HCT116 (cell line): Measurements from ENCODE around the gene AKAP8. TPM values are rescaled to one million over a fixed set of nuclear protein-coding genes. Genes with fewer than 3 reads are reported as not detected.

ENCODE experiments used
- ATAC-seq: fragments of 200-7000 bp; cut with Tn5 transposase; 2 replicates; pipeline ENCODE4 v1.9.1; 2020; ENCODE audit warnings: mild to moderate bottlenecking, moderate library complexity
- BruUV-seq: library from RNA; stranded (reverse); fragments of 400-500 nt; replicated peaks from 2 replicates; lab custom pipeline; 2021; lab: Mats Ljungman, UMichigan
- CTCF ChIA-PET: fragments of 300-600 bp; sonication (Branson Sonifier 250); formaldehyde crosslinking; loops from one replicate; lab custom pipeline; 2021; ENCODE audit warnings: antibody characterized with exemption; lab: Charles Lee
- POLR2A ChIA-PET: fragments of 300-600, 350-600 bp; sonication (Branson Sonifier 250); formaldehyde crosslinking; loops from one replicate; lab custom pipeline; 2021; ENCODE audit warnings: antibody characterized with exemption; lab: Charles Lee
- RAD21 ChIA-PET, 2 experiments: fragments of 300-600 bp; sonication (Branson Sonifier 250); formaldehyde crosslinking; loops; one replicate each; lab custom pipeline; 2023; ENCODE audit warnings: low total read pairs in 2 of 2; ENCODE audit not compliant: uncharacterized antibody in 2 of 2, unreplicated experiment in 2 of 2, low non-redundant PET in 1 of 2; lab: Charles Lee
- DNase-seq: peaks from one replicate; pipeline ENCODE4 v3.0.0-alpha.2; 2010; ENCODE audit warnings: low read depth, low spot score
- H2AFZ ChIP-seq: fragments of 200-600 bp; shearing (Covaris generic), sonication (generic); 2 replicates; pipeline ENCODE4 v1.6.1; 2017; ENCODE audit warnings: low read depth, mixed run types, mixed read lengths, antibody characterized with exemption, low read length; ENCODE audit not compliant: poor library complexity, severe bottlenecking
- H3K27ac ChIP-seq: 2 replicates; pipeline ENCODE4 v1.5.1; 2012; ENCODE audit warnings: low read depth, low read length
- H3K27me3 ChIP-seq: fragments of 200-600 bp; sonication (generic); 2 replicates; pipeline ENCODE4 v1.6.1; 2016; ENCODE audit warnings: mixed run types, low read length, mixed read lengths; ENCODE audit not compliant: insufficient read depth
- H3K36me3 ChIP-seq, 2 experiments: fragments of 200-500 bp in 1 of 2; fragments of 200-600 bp in 1 of 2; sonication (Bioruptor generic) in 1 of 2; sonication (generic) in 1 of 2; 2 replicates each; pipeline versions ENCODE4 v1.5.1 to v1.6.1; 2014 to 2016; ENCODE audit warnings: low read length in 2 of 2, inconsistent platforms in 1 of 2, mixed read lengths in 1 of 2, mixed run types in 1 of 2; ENCODE audit not compliant: insufficient read depth in 2 of 2, control insufficient read depth in 1 of 2
- H3K4me1 ChIP-seq, 2 experiments: fragments of 200-600 bp in 1 of 2; sonication (generic) in 1 of 2; 2 replicates each; pipeline versions ENCODE4 v1.5.1 to v1.6.1; 2012 to 2017; ENCODE audit warnings: low read length in 2 of 2, inconsistent platforms in 1 of 2, mild to moderate bottlenecking in 1 of 2, mixed read lengths in 1 of 2, mixed run types in 1 of 2, moderate library complexity in 1 of 2; ENCODE audit not compliant: insufficient read depth in 2 of 2, control insufficient read depth in 1 of 2
- H3K4me2 ChIP-seq: fragments of 200-600 bp; sonication (generic); 2 replicates; pipeline ENCODE4 v1.6.1; 2017; ENCODE audit warnings: mixed run types, low read length, mixed read lengths
- H3K4me3 ChIP-seq, 2 experiments: fragments of 200-600 bp in 1 of 2; sonication (generic) in 1 of 2; replicated peaks in 1 of 2; 2 replicates each; pipeline ENCODE4 v1.5.1; 2011 to 2016; ENCODE audit warnings: low read length in 2 of 2, control low read depth in 1 of 2, low read depth in 1 of 2, mild to moderate bottlenecking in 1 of 2, mixed read lengths in 1 of 2, mixed run types in 1 of 2
- H3K79me2 ChIP-seq: fragments of 200-600 bp; sonication (generic); 2 replicates; pipeline ENCODE4 v1.6.1; 2017; ENCODE audit warnings: mild to moderate bottlenecking, mixed run types, low read length, moderate library complexity, mixed read lengths; ENCODE audit not compliant: insufficient read depth
- H3K9ac ChIP-seq: fragments of 200-600 bp; sonication (generic); 2 replicates; pipeline ENCODE4 v1.6.1; 2016; ENCODE audit warnings: low read length, mixed read lengths
- H3K9me2 ChIP-seq: fragments of 200-600 bp; sonication (generic), shearing (Covaris generic); 2 replicates; pipeline ENCODE4 v1.6.1; 2017; ENCODE audit warnings: mixed run types, mild to moderate bottlenecking, moderate library complexity; ENCODE audit not compliant: insufficient read depth
- H3K9me3 ChIP-seq, 2 experiments: fragments of 200-500 bp in 1 of 2; fragments of 200-600 bp in 1 of 2; sonication (Bioruptor generic) in 1 of 2; sonication (generic) in 1 of 2; 2 replicates each; pipeline ENCODE4 v1.6.1; 2014 to 2017; ENCODE audit warnings: low read length in 2 of 2, mixed read lengths in 2 of 2, inconsistent platforms in 1 of 2, low read depth in 1 of 2, mild to moderate bottlenecking in 1 of 2, mixed run types in 1 of 2, moderate library complexity in 1 of 2; ENCODE audit not compliant: control insufficient read depth in 1 of 2, insufficient read depth in 1 of 2
- H4K20me1 ChIP-seq: fragments of 200-600 bp; sonication (generic), shearing (Covaris generic); 2 replicates; pipeline ENCODE4 v1.6.1; 2017; ENCODE audit warnings: mixed run types, mild to moderate bottlenecking, moderate library complexity; ENCODE audit not compliant: insufficient read depth
- CBX3 ChIP-seq: IDR thresholded peaks from 2 replicates; pipeline ENCODE4 v1.6.1; 2012; ENCODE audit warnings: low read depth
- CEBPB ChIP-seq: IDR thresholded peaks from 2 replicates; pipeline ENCODE4 v1.6.1; 2012; ENCODE audit warnings: low read depth
- EGR1 ChIP-seq: IDR thresholded peaks from 2 replicates; pipeline ENCODE4 v1.6.1; 2012; ENCODE audit warnings: low read depth
- ELF1 ChIP-seq: IDR thresholded peaks from 2 replicates; pipeline ENCODE4 v1.6.1; 2012; ENCODE audit warnings: low read depth, borderline replicate concordance
- EZH2phosphoT487 ChIP-seq: fragments of 200-600 bp; IDR thresholded peaks from 2 replicates; pipeline ENCODE4 v1.6.1; 2018; ENCODE audit warnings: antibody characterized with exemption, borderline replicate concordance
- JUND ChIP-seq: IDR thresholded peaks from 2 replicates; pipeline ENCODE4 v1.6.1; 2012
- POLR2A ChIP-seq: IDR thresholded peaks from 2 replicates; pipeline ENCODE4 v1.7.0; 2011; ENCODE audit warnings: borderline replicate concordance; ENCODE audit not compliant: insufficient read depth, insufficient read length; ENCODE audit errors: extremely low read depth
- POLR2AphosphoS5 ChIP-seq: IDR thresholded peaks from 2 replicates; pipeline ENCODE4 v1.6.1; 2011; ENCODE audit warnings: mild to moderate bottlenecking, low read depth, low read length, moderate library complexity
- RAD21 ChIP-seq: IDR thresholded peaks from 2 replicates; pipeline ENCODE4 v1.6.1; 2012; ENCODE audit warnings: low read depth, mild to moderate bottlenecking
- SP1 ChIP-seq: IDR thresholded peaks from 2 replicates; pipeline ENCODE4 v1.6.1; 2012; ENCODE audit warnings: low read depth
- TCF7L2 ChIP-seq: IDR thresholded peaks from 2 replicates; pipeline ENCODE4 v1.7.0; 2011; ENCODE audit warnings: borderline replicate concordance, inconsistent platforms; ENCODE audit not compliant: insufficient read depth, insufficient read length; ENCODE audit errors: extremely low read depth
- YY1 ChIP-seq: IDR thresholded peaks from 2 replicates; pipeline ENCODE4 v1.6.1; 2011; ENCODE audit warnings: low read length, low read depth, moderate library complexity, mild to moderate bottlenecking; ENCODE audit not compliant: insufficient replicate concordance; ENCODE audit errors: extremely low read depth
- ZFX ChIP-seq: fragments of 450-650 bp; IDR thresholded peaks from 2 replicates; pipeline ENCODE4 v1.6.1; 2017
- intact Hi-C: fragments of 100-400 bp; cut with micrococcal nuclease; formaldehyde crosslinking; loops from 2 replicates; pipeline ENCODE4 v1.10.0; 2022
- total RNA-seq: library from RNA; stranded (reverse); gene quantifications from one replicate; pipeline ENCODE4 v1.2.1, GENCODE V29; 2021; ENCODE audit not compliant: unreplicated experiment
- TF ChIP-seq, protein P1 (sequence below): IDR thresholded peaks from 2 replicates; pipeline ENCODE4 v1.6.1; 2011; ENCODE audit warnings: mild to moderate bottlenecking, low read length, moderate library complexity; ENCODE audit not compliant: insufficient replicate concordance; ENCODE audit errors: extremely low read depth
- TF ChIP-seq, protein P2 (sequence below): IDR thresholded peaks from 2 replicates; pipeline ENCODE4 v1.6.1; 2012
- TF ChIP-seq, protein P3 (sequence below), 3 experiments: fragments of 200-600 bp in 1 of 3; sonication (generic) in 1 of 3; IDR thresholded peaks in 2 of 3; conservative IDR thresholded peaks in 1 of 3; 2 replicates each; pipeline ENCODE4 v1.5.1; 2012 to 2017; ENCODE audit warnings: low read depth in 2 of 3, low read length in 2 of 3, antibody characterized with exemption in 1 of 3, borderline replicate concordance in 1 of 3, control low read depth in 1 of 3, mild to moderate bottlenecking in 1 of 3, mixed read lengths in 1 of 3, mixed run types in 1 of 3, moderate library complexity in 1 of 3; ENCODE audit not compliant: insufficient read depth in 1 of 3
- TF ChIP-seq, protein P4 (sequence below): IDR thresholded peaks from 2 replicates; pipeline ENCODE4 v1.6.1; 2012

AKAP8 gene
- total RNA-seq, 1 experiment from 2014 or later: 50.6 TPM

DNA sequence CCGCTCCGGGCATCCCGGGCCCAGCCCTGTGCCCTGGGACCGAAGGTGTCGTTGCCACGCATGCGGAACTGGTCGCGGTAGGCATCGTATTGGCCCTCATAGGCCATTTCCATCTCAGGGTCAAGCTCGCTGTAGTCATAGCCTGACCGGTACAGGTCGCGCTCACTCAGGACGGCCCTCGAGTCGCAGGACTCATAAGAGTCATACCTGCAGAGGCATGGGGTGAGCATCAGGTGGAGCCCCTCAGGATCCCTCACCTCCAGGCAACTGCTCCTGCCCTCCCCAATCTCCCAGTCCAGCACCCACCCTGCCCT, 21.8 kb upstream of the AKAP8 start:
- H3K4me2 ChIP-seq: no peak overlapping the region
- H3K4me1 ChIP-seq: no peaks in the 10 kb centered on the region
- H3K9ac ChIP-seq: no peak overlapping the region
- intact Hi-C loops: no loop called here
- DNase-seq (no peak), ATAC-seq (no peak)
- peaks cover 7% of the 10 kb centered on the region; the same call in 1 of the 2 replicates for H4K20me1 ChIP-seq
- ChIA-PET CTCF (no interaction called here), RAD21 (no interaction called here), POLR2A (no interaction called here)
- no peaks in the 10 kb centered on the region for H3K27me3 ChIP-seq
- TF ChIP-seq CEBPB (no peak), TCF7L2 (no peak), EZH2phosphoT487 (no peak), JUND (no peak), EGR1 (no peak), SP1 (no peak), CBX3 (no peak), ZFX (no peak), YY1 (no peak), ELF1 (no peak), RAD21 (no peak), POLR2AphosphoS5 (no peak), POLR2A (no peak)
- TF ChIP-seq, protein P1, sequence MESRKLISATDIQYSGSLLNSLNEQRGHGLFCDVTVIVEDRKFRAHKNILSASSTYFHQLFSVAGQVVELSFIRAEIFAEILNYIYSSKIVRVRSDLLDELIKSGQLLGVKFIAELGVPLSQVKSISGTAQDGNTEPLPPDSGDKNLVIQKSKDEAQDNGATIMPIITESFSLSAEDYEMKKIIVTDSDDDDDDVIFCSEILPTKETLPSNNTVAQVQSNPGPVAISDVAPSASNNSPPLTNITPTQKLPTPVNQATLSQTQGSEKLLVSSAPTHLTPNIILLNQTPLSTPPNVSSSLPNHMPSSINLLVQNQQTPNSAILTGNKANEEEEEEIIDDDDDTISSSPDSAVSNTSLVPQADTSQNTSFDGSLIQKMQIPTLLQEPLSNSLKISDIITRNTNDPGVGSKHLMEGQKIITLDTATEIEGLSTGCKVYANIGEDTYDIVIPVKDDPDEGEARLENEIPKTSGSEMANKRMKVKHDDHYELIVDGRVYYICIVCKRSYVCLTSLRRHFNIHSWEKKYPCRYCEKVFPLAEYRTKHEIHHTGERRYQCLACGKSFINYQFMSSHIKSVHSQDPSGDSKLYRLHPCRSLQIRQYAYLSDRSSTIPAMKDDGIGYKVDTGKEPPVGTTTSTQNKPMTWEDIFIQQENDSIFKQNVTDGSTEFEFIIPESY: no peak
- TF ChIP-seq, protein P2, sequence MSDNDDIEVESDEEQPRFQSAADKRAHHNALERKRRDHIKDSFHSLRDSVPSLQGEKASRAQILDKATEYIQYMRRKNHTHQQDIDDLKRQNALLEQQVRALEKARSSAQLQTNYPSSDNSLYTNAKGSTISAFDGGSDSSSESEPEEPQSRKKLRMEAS: no peak
- TF ChIP-seq, protein P3, sequence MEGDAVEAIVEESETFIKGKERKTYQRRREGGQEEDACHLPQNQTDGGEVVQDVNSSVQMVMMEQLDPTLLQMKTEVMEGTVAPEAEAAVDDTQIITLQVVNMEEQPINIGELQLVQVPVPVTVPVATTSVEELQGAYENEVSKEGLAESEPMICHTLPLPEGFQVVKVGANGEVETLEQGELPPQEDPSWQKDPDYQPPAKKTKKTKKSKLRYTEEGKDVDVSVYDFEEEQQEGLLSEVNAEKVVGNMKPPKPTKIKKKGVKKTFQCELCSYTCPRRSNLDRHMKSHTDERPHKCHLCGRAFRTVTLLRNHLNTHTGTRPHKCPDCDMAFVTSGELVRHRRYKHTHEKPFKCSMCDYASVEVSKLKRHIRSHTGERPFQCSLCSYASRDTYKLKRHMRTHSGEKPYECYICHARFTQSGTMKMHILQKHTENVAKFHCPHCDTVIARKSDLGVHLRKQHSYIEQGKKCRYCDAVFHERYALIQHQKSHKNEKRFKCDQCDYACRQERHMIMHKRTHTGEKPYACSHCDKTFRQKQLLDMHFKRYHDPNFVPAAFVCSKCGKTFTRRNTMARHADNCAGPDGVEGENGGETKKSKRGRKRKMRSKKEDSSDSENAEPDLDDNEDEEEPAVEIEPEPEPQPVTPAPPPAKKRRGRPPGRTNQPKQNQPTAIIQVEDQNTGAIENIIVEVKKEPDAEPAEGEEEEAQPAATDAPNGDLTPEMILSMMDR (IDR thresholded peaks at IDR 0.05 in 2 of 3, conservative IDR thresholded peaks at IDR 0.05 in 1 of 3; ENCODE audit: borderline replicate concordance in 1 of 3, insufficient read depth in 1 of 3, low read depth in 2 of 3, low read length in 2 of 3): no peak
- TF ChIP-seq, protein P4, sequence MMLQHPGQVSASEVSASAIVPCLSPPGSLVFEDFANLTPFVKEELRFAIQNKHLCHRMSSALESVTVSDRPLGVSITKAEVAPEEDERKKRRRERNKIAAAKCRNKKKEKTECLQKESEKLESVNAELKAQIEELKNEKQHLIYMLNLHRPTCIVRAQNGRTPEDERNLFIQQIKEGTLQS: no peak
- TF ChIP-seq, all 23 proteins: peak for 0
- Histone ChIP-seq H3K9me3 (no peaks in the 10 kb centered on the region), H3K4me3 (no peak overlapping the region), H3K79me2 (peaks cover 72% of the 10 kb centered on the region), H2AFZ (no peak overlapping the region), H3K36me3 (peaks cover 27 to 38% of the 10 kb centered on the region in 2 experiments; a peak in 3 of 4 replicates), H3K9me2 (no peaks in the 10 kb centered on the region), H3K27ac (no peak overlapping the region)
- BruUV-seq: no TSS peak
